ENCODE results near the gene SEMA3G.

The SEMA3G gene

GRCh38 chr3:52463416-52463815 lies 18.5 kb upstream of the SEMA3G start:
- H3K27ac ChIP-seq (ENCODE audit: insufficient read depth, low read depth, low read length, poor library complexity, severe bottlenecking), result no peak overlapping the region
- no peak overlapping the region for H3K4me3 ChIP-seq (ENCODE audit: insufficient read depth, low read depth, low read length)
- WGBS, 2 experiments, result 91 to 96% methylated on average over 3 of the region's 5 CpGs
- H3K27me3 ChIP-seq (ENCODE audit: control insufficient read depth, insufficient read depth, low read length, poor library complexity, severe bottlenecking), result no peaks in the 10 kb centered on the region
- H3K9me3 ChIP-seq (ENCODE audit: control insufficient read depth, low read length), result no peaks in the 10 kb centered on the region
- no peaks in the 10 kb centered on the region for H3K4me1 ChIP-seq (ENCODE audit: control insufficient read depth, insufficient read depth, low read length)
- peaks cover 39% of the 10 kb centered on the region for H3K36me3 ChIP-seq (ENCODE audit: control insufficient read depth, insufficient read depth, low read length)

GRCh38 chr3:52461874-52462273 lies 17.0 kb upstream of the SEMA3G start:
- Histone ChIP-seq H3K36me3 (ENCODE audit: control insufficient read depth, insufficient read depth, low read length) (peaks cover 48% of the 10 kb centered on the region), H3K27me3 (ENCODE audit: control insufficient read depth, insufficient read depth, low read length, poor library complexity, severe bottlenecking) (no peaks in the 10 kb centered on the region), H3K27ac (ENCODE audit: insufficient read depth, low read depth, low read length, poor library complexity, severe bottlenecking) (no peak overlapping the region), H3K4me1 (ENCODE audit: control insufficient read depth, insufficient read depth, low read length) (peaks cover 3% of the 10 kb centered on the region), H3K9me3 (ENCODE audit: control insufficient read depth, low read length) (no peaks in the 10 kb centered on the region), H3K4me3 (ENCODE audit: insufficient read depth, low read depth, low read length) (no peak overlapping the region)
- 89 to 92% methylated on average over 6 of the region's 6 CpGs for WGBS, 2 experiments

- Histone ChIP-seq H3K36me3 (ENCODE audit: control insufficient read depth, insufficient read depth, low read length) (peaks cover 40% of the 10 kb centered on the region), H3K4me3 (ENCODE audit: insufficient read depth, low read depth, low read length) (no peak overlapping the region)
- WGBS, 2 experiments, result 95% methylated on average over 14 of the region's 14 CpGs
Observed at GRCh38 chr3:52458770-52459545, 14.1 kb upstream of the SEMA3G start.

GRCh38 chr3:52458031-52458760 lies 13.3 kb upstream of the SEMA3G start:
- H3K36me3 ChIP-seq (ENCODE audit: control insufficient read depth, insufficient read depth, low read length), result peaks cover 36% of the 10 kb centered on the region
- peaks cover 9% of the 10 kb centered on the region for H3K4me1 ChIP-seq (ENCODE audit: control insufficient read depth, insufficient read depth, low read length)
- no peaks in the 10 kb centered on the region for H3K9me3 ChIP-seq (ENCODE audit: control insufficient read depth, low read length)
- WGBS, 2 experiments, result 79 to 96% methylated on average over 5 to 6 of the region's 6 CpGs
- H3K27me3 ChIP-seq (ENCODE audit: control insufficient read depth, insufficient read depth, low read length, poor library complexity, severe bottlenecking), result no peaks in the 10 kb centered on the region
- H3K4me3 ChIP-seq (ENCODE audit: insufficient read depth, low read depth, low read length), result no peak overlapping the region
- H3K27ac ChIP-seq (ENCODE audit: insufficient read depth, low read depth, low read length, poor library complexity, severe bottlenecking), result no peak overlapping the region

More at GRCh38 chr3:52458770-52459545, 14.1 kb upstream of the SEMA3G start:
- Histone ChIP-seq H3K9me3 (ENCODE audit: control insufficient read depth, low read length) (no peaks in the 10 kb centered on the region), H3K27ac (ENCODE audit: insufficient read depth, low read depth, low read length, poor library complexity, severe bottlenecking) (no peak overlapping the region), H3K4me1 (ENCODE audit: control insufficient read depth, insufficient read depth, low read length) (peaks cover 4% of the 10 kb centered on the region), H3K27me3 (ENCODE audit: control insufficient read depth, insufficient read depth, low read length, poor library complexity, severe bottlenecking) (no peaks in the 10 kb centered on the region)

- Histone ChIP-seq H3K4me1 (ENCODE audit: control insufficient read depth, insufficient read depth, low read length) (peaks cover 20% of the 10 kb centered on the region), H3K36me3 (ENCODE audit: control insufficient read depth, insufficient read depth, low read length) (peaks cover 25% of the 10 kb centered on the region), H3K27ac (ENCODE audit: insufficient read depth, low read depth, low read length, poor library complexity, severe bottlenecking) (peak overlapping the region; percentile 57), H3K27me3 (ENCODE audit: control insufficient read depth, insufficient read depth, low read length, poor library complexity, severe bottlenecking) (no peaks in the 10 kb centered on the region), H3K4me3 (ENCODE audit: insufficient read depth, low read depth, low read length) (peak overlapping the region; percentile 93), H3K9me3 (ENCODE audit: control insufficient read depth, low read length) (no peaks in the 10 kb centered on the region)
- 83 to 84% methylated on average over 5 of the region's 5 CpGs for WGBS, 2 experiments
Observed at GRCh38 chr3:52456800-52457183, 11.9 kb upstream of the SEMA3G start.

GRCh38 chr3:52456169-52456799 lies 11.4 kb upstream of the SEMA3G start:
- WGBS, 2 experiments, result 2% methylated on average over 12 to 13 of the region's 13 CpGs
- Histone ChIP-seq H3K36me3 (ENCODE audit: control insufficient read depth, insufficient read depth, low read length) (peaks cover 24% of the 10 kb centered on the region), H3K27ac (ENCODE audit: insufficient read depth, low read depth, low read length, poor library complexity, severe bottlenecking) (peak overlapping the region; percentile 57)

GRCh38 chr3:52455283-52456168 lies 10.6 kb upstream of the SEMA3G start, which contains the start of gene NISCH:
TSS of gene NISCH (plus strand) at chr3:52455604. CDS start at chr3:52455642, 38 bp downstream.
- 1% methylated on average over 86 of the region's 86 CpGs for WGBS, 2 experiments
- Histone ChIP-seq H3K27me3 (ENCODE audit: control insufficient read depth, insufficient read depth, low read length, poor library complexity, severe bottlenecking) (no peaks in the 10 kb centered on the region), H3K27ac (ENCODE audit: insufficient read depth, low read depth, low read length, poor library complexity, severe bottlenecking) (peak within 1 kb of the TSS; percentile 57), H3K9me3 (ENCODE audit: control insufficient read depth, low read length) (no peaks in the 10 kb centered on the region), H3K36me3 (ENCODE audit: control insufficient read depth, insufficient read depth, low read length) (peaks cover 24% of the 10 kb centered on the region), H3K4me1 (ENCODE audit: control insufficient read depth, insufficient read depth, low read length) (peaks cover 22% of the 10 kb centered on the region), H3K4me3 (ENCODE audit: insufficient read depth, low read depth, low read length) (peak within 1 kb of the TSS; percentile 93)

More at GRCh38 chr3:52456169-52456799, 11.4 kb upstream of the SEMA3G start:
- H3K27me3 ChIP-seq (ENCODE audit: control insufficient read depth, insufficient read depth, low read length, poor library complexity, severe bottlenecking), result no peaks in the 10 kb centered on the region
- H3K9me3 ChIP-seq (ENCODE audit: control insufficient read depth, low read length), result no peaks in the 10 kb centered on the region
- peak overlapping the region; percentile 93 for H3K4me3 ChIP-seq (ENCODE audit: insufficient read depth, low read depth, low read length)
- H3K4me1 ChIP-seq (ENCODE audit: control insufficient read depth, insufficient read depth, low read length), result peaks cover 22% of the 10 kb centered on the region

- H3K4me1 ChIP-seq (ENCODE audit: control insufficient read depth, insufficient read depth, low read length), result peaks cover 22% of the 10 kb centered on the region
- WGBS, 2 experiments, result 86 to 87% methylated on average over 11 of the region's 11 CpGs
- no peaks in the 10 kb centered on the region for H3K9me3 ChIP-seq (ENCODE audit: control insufficient read depth, low read length)
- no peaks in the 10 kb centered on the region for H3K27me3 ChIP-seq (ENCODE audit: control insufficient read depth, insufficient read depth, low read length, poor library complexity, severe bottlenecking)
- H3K4me3 ChIP-seq (ENCODE audit: insufficient read depth, low read depth, low read length), result peak overlapping the region; percentile 93
- H3K36me3 ChIP-seq (ENCODE audit: control insufficient read depth, insufficient read depth, low read length), result peaks cover 21% of the 10 kb centered on the region
- H3K27ac ChIP-seq (ENCODE audit: insufficient read depth, low read depth, low read length, poor library complexity, severe bottlenecking), result no peak overlapping the region
Observed at GRCh38 chr3:52454938-52455282, 10.0 kb upstream of the SEMA3G start.

- Histone ChIP-seq H3K4me3 (ENCODE audit: insufficient read depth, low read depth, low read length) (no peak overlapping the region), H3K4me1 (ENCODE audit: control insufficient read depth, insufficient read depth, low read length) (peaks cover 22% of the 10 kb centered on the region), H3K27me3 (ENCODE audit: control insufficient read depth, insufficient read depth, low read length, poor library complexity, severe bottlenecking) (no peaks in the 10 kb centered on the region), H3K9me3 (ENCODE audit: control insufficient read depth, low read length) (no peaks in the 10 kb centered on the region), H3K27ac (ENCODE audit: insufficient read depth, low read depth, low read length, poor library complexity, severe bottlenecking) (no peak overlapping the region), H3K36me3 (ENCODE audit: control insufficient read depth, insufficient read depth, low read length) (peaks cover 19% of the 10 kb centered on the region)
- 84 to 89% methylated on average over 8 of the region's 8 CpGs for WGBS, 2 experiments
Observed at GRCh38 chr3:52454250-52454937, 9.5 kb upstream of the SEMA3G start.

Data from ectodermal cell (in vitro differentiated cells).